Measurements from ENCODE around the gene CSF1R.

The CSF1R gene

GRCh38 chr5:150062216-150062922, 24.0 kb downstream of the CSF1R start:
- H3K4me2 ChIP-seq (ENCODE audit: low read length) = no peak overlapping the region
- no peaks in the 10 kb centered on the region for H3K27me3 ChIP-seq (ENCODE audit: low read depth, low read length)
- no peak overlapping the region for H3K4me3 ChIP-seq (ENCODE audit: low read length)
- H3K36me3 ChIP-seq (replicated peaks; ENCODE audit: low read depth, low read length) = no peaks in the 10 kb centered on the region
- H4K20me1 ChIP-seq (ENCODE audit: insufficient read depth, low read length) = no peaks in the 10 kb centered on the region
- H3K79me2 ChIP-seq (ENCODE audit: low read length) = no peaks in the 10 kb centered on the region
- H3K9ac ChIP-seq (ENCODE audit: low read length) = no peak overlapping the region
- no peak overlapping the region for H2AFZ ChIP-seq (ENCODE audit: low read depth, low read length)
- H3K9me3 ChIP-seq (ENCODE audit: insufficient read depth, low read length) = no peaks in the 10 kb centered on the region
- peaks cover 7% of the 10 kb centered on the region for H3K4me1 ChIP-seq (ENCODE audit: low read length)
- no peak overlapping the region for H3K27ac ChIP-seq (ENCODE audit: low read length)
- no peak for TF ChIP-seq CTCF (IDR thresholded peaks at IDR 0.05; ENCODE audit: low read depth, low read length)
- no peak for TF ChIP-seq EZH2phosphoT487 (IDR thresholded peaks at IDR 0.05; ENCODE audit: low read depth)

- no peaks in the 10 kb centered on the region for H4K20me1 ChIP-seq (ENCODE audit: insufficient read depth, low read length)
- no peak overlapping the region for H3K4me3 ChIP-seq (ENCODE audit: low read length)
- no peak overlapping the region for H3K9ac ChIP-seq (ENCODE audit: low read length)
- H3K4me2 ChIP-seq (ENCODE audit: low read length) = no peak overlapping the region
- no peaks in the 10 kb centered on the region for H3K36me3 ChIP-seq (replicated peaks; ENCODE audit: low read depth, low read length)
- H3K79me2 ChIP-seq (ENCODE audit: low read length) = no peaks in the 10 kb centered on the region
- TF ChIP-seq CTCF (IDR thresholded peaks at IDR 0.05; ENCODE audit: low read depth, low read length) = no peak
- no peak for TF ChIP-seq EZH2phosphoT487 (IDR thresholded peaks at IDR 0.05; ENCODE audit: low read depth)
- peaks cover 7% of the 10 kb centered on the region for H3K4me1 ChIP-seq (ENCODE audit: low read length)
- no peaks in the 10 kb centered on the region for H3K27me3 ChIP-seq (ENCODE audit: low read depth, low read length)
- H3K9me3 ChIP-seq (ENCODE audit: insufficient read depth, low read length) = no peaks in the 10 kb centered on the region
- no peak overlapping the region for H3K27ac ChIP-seq (ENCODE audit: low read length)
- H2AFZ ChIP-seq (ENCODE audit: low read depth, low read length) = no peak overlapping the region
Measured at GRCh38 chr5:150061538-150061995, 24.8 kb downstream of the CSF1R start.

GRCh38 chr5:150060471-150060870, 25.9 kb downstream of the CSF1R start:
- H4K20me1 ChIP-seq (ENCODE audit: insufficient read depth, low read length) = no peaks in the 10 kb centered on the region
- H3K36me3 ChIP-seq (replicated peaks; ENCODE audit: low read depth, low read length) = no peaks in the 10 kb centered on the region
- no peak overlapping the region for H3K4me2 ChIP-seq (ENCODE audit: low read length)
- H3K27me3 ChIP-seq (ENCODE audit: low read depth, low read length) = no peaks in the 10 kb centered on the region
- TF ChIP-seq EZH2phosphoT487 (IDR thresholded peaks at IDR 0.05; ENCODE audit: low read depth) = no peak
- no peak for TF ChIP-seq CTCF (IDR thresholded peaks at IDR 0.05; ENCODE audit: low read depth, low read length)
- no peaks in the 10 kb centered on the region for H3K9me3 ChIP-seq (ENCODE audit: insufficient read depth, low read length)
- H3K27ac ChIP-seq (ENCODE audit: low read length) = no peak overlapping the region
- H2AFZ ChIP-seq (ENCODE audit: low read depth, low read length) = no peak overlapping the region
- H3K9ac ChIP-seq (ENCODE audit: low read length) = no peak overlapping the region
- H3K79me2 ChIP-seq (ENCODE audit: low read length) = no peaks in the 10 kb centered on the region
- peaks cover 7% of the 10 kb centered on the region for H3K4me1 ChIP-seq (ENCODE audit: low read length)
- no peak overlapping the region for H3K4me3 ChIP-seq (ENCODE audit: low read length)

GRCh38 chr5:150059623-150060022, 26.7 kb downstream of the CSF1R start:
- H3K4me3 ChIP-seq (ENCODE audit: low read length) = no peak overlapping the region
- H3K4me1 ChIP-seq (ENCODE audit: low read length) = peaks cover 7% of the 10 kb centered on the region
- H3K9me3 ChIP-seq (ENCODE audit: insufficient read depth, low read length) = no peaks in the 10 kb centered on the region
- H3K79me2 ChIP-seq (ENCODE audit: low read length) = no peaks in the 10 kb centered on the region
- no peak overlapping the region for H3K9ac ChIP-seq (ENCODE audit: low read length)
- H3K27me3 ChIP-seq (ENCODE audit: low read depth, low read length) = no peaks in the 10 kb centered on the region
- TF ChIP-seq EZH2phosphoT487 (IDR thresholded peaks at IDR 0.05; ENCODE audit: low read depth) (no peak), CTCF (IDR thresholded peaks at IDR 0.05; ENCODE audit: low read depth, low read length) (no peak)
- no peak overlapping the region for H3K4me2 ChIP-seq (ENCODE audit: low read length)
- H3K27ac ChIP-seq (ENCODE audit: low read length) = no peak overlapping the region
- no peaks in the 10 kb centered on the region for H3K36me3 ChIP-seq (replicated peaks; ENCODE audit: low read depth, low read length)
- H2AFZ ChIP-seq (ENCODE audit: low read depth, low read length) = no peak overlapping the region
- no peaks in the 10 kb centered on the region for H4K20me1 ChIP-seq (ENCODE audit: insufficient read depth, low read length)
